Subcutaneous abdominal adipose tissue (tissue), 5 donors: ENCODE results near the gene SCN3A.
A peak's percentile ranks its signal among the peaks of the same experiment; 100 is the strongest.

Experiments used
- H3K27ac ChIP-seq: one replicate; pipeline ENCODE4 v1.7.0; 2013; ENCODE audit warnings: low read depth, mild to moderate bottlenecking, inconsistent platforms, low read length, moderate library complexity
- H3K27me3 ChIP-seq, 5 donors: one replicate each; pipeline ENCODE4 v1.7.0; 2013; ENCODE audit warnings: low read length in 5 of 5, inconsistent platforms in 1 of 5; ENCODE audit not compliant: control insufficient read depth in 5 of 5, insufficient read depth in 4 of 5
- H3K36me3 ChIP-seq, 5 donors: one replicate each; pipeline ENCODE4 v1.7.0; 2013; ENCODE audit warnings: low read length in 5 of 5; ENCODE audit not compliant: control insufficient read depth in 5 of 5, insufficient read depth in 5 of 5
- H3K4me1 ChIP-seq, 5 donors: one replicate each; pipeline ENCODE4 v1.7.0; 2013; ENCODE audit warnings: low read length in 5 of 5, mild to moderate bottlenecking in 3 of 5, moderate library complexity in 1 of 5; ENCODE audit not compliant: control insufficient read depth in 5 of 5, insufficient read depth in 5 of 5
- H3K4me3 ChIP-seq, 5 donors: one replicate each; pipeline ENCODE4 v1.7.0; 2013; ENCODE audit warnings: low read length in 5 of 5, low read depth in 1 of 5
- H3K9ac ChIP-seq, 5 donors: one replicate each; pipeline ENCODE4 v1.7.0; 2013; ENCODE audit warnings: low read length in 5 of 5, mild to moderate bottlenecking in 4 of 5, moderate library complexity in 3 of 5
- H3K9me3 ChIP-seq, 5 donors: one replicate each; pipeline ENCODE4 v1.7.0; 2013; ENCODE audit warnings: low read length in 5 of 5; ENCODE audit not compliant: control insufficient read depth in 5 of 5
- donor health status: healthy.
- donor health status: healthy.
- donor health status: healthy.
- donor health status: healthy.
- donor health status: healthy.

The SCN3A gene

DNA sequence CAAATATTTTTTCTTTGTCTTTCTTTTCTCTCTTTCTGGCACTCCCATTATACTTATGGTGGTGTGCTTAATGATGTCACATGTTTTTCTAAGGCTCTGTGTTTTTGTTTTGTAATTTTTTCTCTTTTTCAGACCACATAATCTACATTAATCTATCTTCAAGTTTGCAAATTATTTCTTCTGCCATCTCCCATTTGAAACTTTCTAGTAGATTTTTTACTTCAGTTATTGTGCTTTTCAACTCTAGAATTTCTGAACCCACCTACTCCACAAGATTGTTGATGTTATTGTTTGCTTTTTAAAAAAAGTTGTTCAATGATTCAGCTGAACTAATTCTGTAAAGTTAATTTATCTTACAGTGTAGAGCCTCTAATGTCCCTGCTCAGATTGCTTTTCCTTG is 121.4 kb downstream of the SCN3A start:
- H3K27ac ChIP-seq = no peak overlapping the region
- no peaks in the 10 kb centered on the region for H3K27me3 ChIP-seq
- H3K9ac ChIP-seq = no peak overlapping the region
- H3K36me3 ChIP-seq = no peaks in the 10 kb centered on the region
- H3K4me1 ChIP-seq = no peaks in the 10 kb centered on the region
- H3K4me3 ChIP-seq = no peak overlapping the region
- peaks cover 0 to 4% (median 2%) of the 10 kb centered on the region in 5 donors for H3K9me3 ChIP-seq

- Histone ChIP-seq H3K4me3 (no peak overlapping the region), H3K4me1 (no peaks in the 10 kb centered on the region), H3K36me3 (no peaks in the 10 kb centered on the region), H3K9ac (no peak overlapping the region), H3K27me3 (no peaks in the 10 kb centered on the region), H3K27ac (no peak overlapping the region), H3K9me3 (peaks cover 0 to 4% (median 2%) of the 10 kb centered on the region in 5 donors)
Measured at GRCh38 chr2:165081276-165081675, 122.6 kb downstream of the SCN3A start.

- no peak overlapping the region for H3K9ac ChIP-seq
- H3K27ac ChIP-seq = no peak overlapping the region
- H3K4me1 ChIP-seq = no peaks in the 10 kb centered on the region
- no peak overlapping the region for H3K4me3 ChIP-seq
- H3K36me3 ChIP-seq = no peaks in the 10 kb centered on the region
- peaks cover 0 to 12% (median 11%) of the 10 kb centered on the region in 5 donors for H3K9me3 ChIP-seq
- no peaks in the 10 kb centered on the region for H3K27me3 ChIP-seq
Measured at GRCh38 chr2:165079432-165079831, 124.4 kb downstream of the SCN3A start.

DNA sequence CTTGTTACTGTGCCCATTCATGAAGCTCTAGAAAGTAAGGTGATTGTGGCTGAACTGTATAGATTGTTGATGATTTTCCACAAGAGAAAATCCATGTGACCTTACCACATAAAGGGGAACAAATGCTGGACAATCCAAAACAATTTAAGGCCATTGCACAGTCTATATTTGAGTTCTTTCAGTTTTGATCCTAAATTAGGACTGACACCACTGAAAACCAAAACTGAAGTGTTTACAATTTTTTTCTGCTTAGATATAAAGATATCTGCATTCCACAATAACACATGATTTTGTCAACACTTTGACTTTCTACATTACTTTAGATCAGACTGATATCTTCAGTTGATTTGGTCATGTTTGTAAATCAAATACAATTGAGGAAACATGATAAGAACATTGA is 124.9 kb downstream of the SCN3A start:
- Histone ChIP-seq H3K36me3 (no peaks in the 10 kb centered on the region), H3K27ac (no peak overlapping the region), H3K4me3 (no peak overlapping the region), H3K27me3 (no peaks in the 10 kb centered on the region), H3K9me3 (peaks cover 0 to 15% (median 13%) of the 10 kb centered on the region in 5 donors), H3K4me1 (no peaks in the 10 kb centered on the region), H3K9ac (no peak overlapping the region)

- Histone ChIP-seq H3K9me3 (peaks cover 0 to 13% (median 11%) of the 10 kb centered on the region in 5 donors), H3K4me1 (no peaks in the 10 kb centered on the region), H3K27me3 (no peaks in the 10 kb centered on the region), H3K9ac (no peak overlapping the region), H3K36me3 (no peaks in the 10 kb centered on the region), H3K4me3 (no peak overlapping the region), H3K27ac (no peak overlapping the region)
Measured at GRCh38 chr2:165074884-165075283, 129.0 kb downstream of the SCN3A start.

DNA sequence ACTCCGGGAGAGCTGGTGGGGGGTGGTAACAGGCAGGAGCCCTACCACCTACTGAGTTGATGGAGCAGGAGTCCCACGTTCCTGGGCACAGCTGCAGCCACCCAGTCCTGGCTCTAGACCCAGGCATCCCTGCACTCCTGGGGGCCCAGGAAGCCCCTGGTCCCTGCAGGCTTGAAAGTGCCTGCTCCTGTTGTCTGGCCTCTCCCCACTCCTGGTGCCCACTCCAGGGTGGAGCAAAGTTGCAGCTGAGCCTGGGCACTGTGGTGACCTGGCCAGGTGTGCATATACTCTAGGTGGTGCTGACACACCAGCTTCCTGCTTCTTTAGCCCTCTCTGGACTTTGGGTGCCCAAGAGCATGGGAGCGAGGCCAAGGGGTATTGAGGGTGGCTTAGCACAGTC is 129.5 kb downstream of the SCN3A start:
- H3K9ac ChIP-seq = no peak overlapping the region
- H3K36me3 ChIP-seq = no peaks in the 10 kb centered on the region
- peaks cover 0 to 13% (median 11%) of the 10 kb centered on the region in 5 donors for H3K9me3 ChIP-seq
- H3K4me3 ChIP-seq = no peak overlapping the region
- H3K4me1 ChIP-seq = no peaks in the 10 kb centered on the region
- H3K27ac ChIP-seq = no peak overlapping the region
- peaks cover 0 to under 1% (median 0%) of the 10 kb centered on the region in 5 donors for H3K27me3 ChIP-seq

- peaks cover 0 to 10% (median 8%) of the 10 kb centered on the region in 5 donors for H3K9me3 ChIP-seq
- H3K27ac ChIP-seq = no peak overlapping the region
- H3K4me3 ChIP-seq = no peak overlapping the region
- H3K27me3 ChIP-seq = peaks cover 0 to 6% (median 0%) of the 10 kb centered on the region in 5 donors
- no peaks in the 10 kb centered on the region for H3K36me3 ChIP-seq
- H3K4me1 ChIP-seq = peaks cover 0 to 6% (median 5%) of the 10 kb centered on the region in 5 donors
- H3K9ac ChIP-seq = no peak overlapping the region
Measured at GRCh38 chr2:165070076-165070475, 133.8 kb downstream of the SCN3A start.

GRCh38 chr2:165069151-165069550 is 134.7 kb downstream of the SCN3A start:
- Histone ChIP-seq H3K27ac (no peak overlapping the region), H3K27me3 (peaks cover 0 to 6% (median 0%) of the 10 kb centered on the region in 5 donors)

DNA sequence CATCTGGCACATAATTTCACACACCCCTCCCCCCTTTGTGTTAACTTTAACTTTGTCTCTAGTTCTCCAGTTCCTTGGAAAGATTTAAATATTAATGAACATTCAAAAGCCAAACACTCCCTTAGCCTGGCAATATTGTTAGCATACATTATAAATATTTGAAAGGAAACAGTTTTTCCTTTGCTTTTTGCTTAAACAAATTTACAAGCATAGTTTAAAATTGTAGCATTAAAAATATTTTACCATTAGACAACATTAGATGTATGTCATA is 135.4 kb downstream of the SCN3A start:
- peaks cover 0 to 6% (median 0%) of the 10 kb centered on the region in 5 donors for H3K27me3 ChIP-seq
- no peaks in the 10 kb centered on the region for H3K36me3 ChIP-seq
- no peak overlapping the region for H3K9ac ChIP-seq
- H3K4me3 ChIP-seq = no peak overlapping the region
- no peaks in the 10 kb centered on the region for H3K9me3 ChIP-seq
- H3K4me1 ChIP-seq = peaks cover 0 to 6% (median 5%) of the 10 kb centered on the region in 5 donors
- H3K27ac ChIP-seq = no peak overlapping the region

More at GRCh38 chr2:165069151-165069550, 134.7 kb downstream of the SCN3A start:
- Histone ChIP-seq H3K36me3 (no peaks in the 10 kb centered on the region), H3K4me3 (no peak overlapping the region), H3K9ac (no peak overlapping the region), H3K9me3 (peaks cover 0 to under 1% (median 0%) of the 10 kb centered on the region in 5 donors), H3K4me1 (peaks cover 0 to 6% (median 5%) of the 10 kb centered on the region in 5 donors)

DNA sequence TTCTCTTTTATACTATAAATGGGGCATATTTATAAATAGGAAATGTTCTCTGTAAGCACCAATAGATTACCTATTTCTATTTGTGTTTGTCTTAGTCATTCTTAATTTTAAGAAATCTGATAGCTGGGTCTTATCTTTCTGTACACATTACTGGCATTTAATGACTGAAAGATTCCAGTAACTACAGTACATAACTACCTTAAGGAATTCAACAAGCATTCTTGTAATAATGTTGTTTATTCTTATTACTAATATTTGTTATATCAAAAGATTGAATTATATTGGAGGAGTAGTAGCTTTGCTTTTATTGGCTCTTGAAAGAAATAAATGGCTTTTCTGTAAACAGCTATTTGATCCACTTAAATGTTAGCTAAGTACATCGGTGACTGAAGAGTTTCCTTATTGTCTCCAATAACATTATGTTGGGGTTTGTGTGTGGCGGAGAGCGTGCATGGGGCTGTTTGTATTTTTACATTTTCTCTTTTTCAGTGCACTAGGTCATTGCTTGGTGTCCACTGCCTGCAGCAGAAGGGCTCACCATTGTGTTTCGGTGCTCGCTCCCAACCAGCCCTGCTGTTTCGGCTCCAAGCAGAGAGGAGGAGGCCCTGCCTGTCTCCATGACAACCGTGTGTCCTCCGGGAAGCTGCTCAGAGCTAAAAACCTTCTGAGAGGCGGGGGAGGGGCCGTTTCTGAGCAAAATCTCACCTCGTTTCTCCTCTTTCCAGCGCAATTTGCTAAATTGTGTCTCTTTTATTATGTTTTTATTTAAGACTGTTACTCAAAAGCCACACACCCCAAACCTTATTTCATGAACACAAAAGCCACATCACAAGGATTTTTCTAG is 136.0 kb downstream of the SCN3A start:
- H3K27me3 ChIP-seq = peaks cover 0 to 6% (median 0%) of the 10 kb centered on the region in 5 donors
- H3K4me3 ChIP-seq = peak overlapping the region in 2 of 5 donors; percentile 29
- H3K27ac ChIP-seq = no peak overlapping the region
- H3K36me3 ChIP-seq = no peaks in the 10 kb centered on the region
- peak overlapping the region in 1 of 5 donors; percentile 10 for H3K9ac ChIP-seq
- H3K9me3 ChIP-seq = no peaks in the 10 kb centered on the region
- H3K4me1 ChIP-seq = peaks cover 0 to 6% (median 5%) of the 10 kb centered on the region in 5 donors
